Measurements from ENCODE around the gene MGMT. TPM values are rescaled to one million over a fixed set of nuclear protein-coding genes. Genes with fewer than 3 reads are reported as not detected.

Gene MGMT
- total and polyA plus RNA-seq, 2 of the 4 experiments (the other 2 are of a cell fraction), result 11.5 to 17.8 TPM

GRCh38 chr10:129522041-129522585 lies 55.1 kb downstream of the MGMT start:
- TF ChIP-seq RFX5 (IDR thresholded peaks at IDR 0.05; ENCODE audit: low read depth, low read length) (no peak), CTCF (conservative IDR thresholded peaks at IDR 0.05; ENCODE audit: low read depth, low read length) (no peak), SMC3 (IDR thresholded peaks at IDR 0.05; ENCODE audit: low read depth, low read length) (no peak), NFE2L2 (IDR thresholded peaks at IDR 0.05; ENCODE audit: low read depth, low read length) (no peak)
- Histone ChIP-seq H3K4me2 (ENCODE audit: low read depth, low read length) (no peak overlapping the region), H3K9me3 (ENCODE audit: control insufficient read depth, insufficient read depth, low read length) (no peaks in the 10 kb centered on the region), H2AK5ac (ENCODE audit: low read depth, low read length) (no peak overlapping the region), H3K4me1 (ENCODE audit: control insufficient read depth, insufficient read depth, low read length) (peaks cover 2% of the 10 kb centered on the region; the same call in 1 of the 2 replicates), H3K36me3 (ENCODE audit: control insufficient read depth, insufficient read depth, low read length) (no peaks in the 10 kb centered on the region), H3K4ac (ENCODE audit: low read depth, low read length) (no peak overlapping the region), H3K27me3 (ENCODE audit: control insufficient read depth, insufficient read depth, low read length) (no peaks in the 10 kb centered on the region), H3K18ac (ENCODE audit: low read depth, low read length) (no peak overlapping the region), H2BK15ac (ENCODE audit: low read depth, low read length) (no peak overlapping the region), H3K14ac (replicated peaks; ENCODE audit: low read depth, low read length) (no peak overlapping the region), H4K91ac (ENCODE audit: insufficient read depth, low read depth, low read length) (no peak overlapping the region), H3K27ac (ENCODE audit: insufficient read depth, low read length) (no peak overlapping the region), H3K9me1 (ENCODE audit: insufficient read depth, low read length) (no peaks in the 10 kb centered on the region), H3K56ac (ENCODE audit: extremely low read depth, insufficient read depth, low read length) (no peak overlapping the region), H4K20me1 (ENCODE audit: insufficient read depth, low read length) (no peaks in the 10 kb centered on the region), H2BK20ac (ENCODE audit: low read depth, low read length) (no peak overlapping the region), H2AK9ac (replicated peaks; ENCODE audit: low read depth, low read length, poor library complexity) (no peak overlapping the region), H2BK120ac (ENCODE audit: low read depth, low read length) (no peak overlapping the region), H3K23ac (ENCODE audit: low read depth, low read length) (no peak overlapping the region), H4K8ac (ENCODE audit: low read depth in 2 of 2, low read length in 2 of 2) (no peak overlapping the region), H3K4me3 (ENCODE audit: insufficient read depth, low read depth, low read length) (no peak overlapping the region), H2AFZ (replicated peaks; ENCODE audit: low read length, poor library complexity) (no peak overlapping the region), H2BK5ac (ENCODE audit: low read depth, low read length, poor library complexity, severe bottlenecking) (no peak overlapping the region), H3K9ac (ENCODE audit: low read depth, low read length) (no peak overlapping the region), H3K79me1 (ENCODE audit: low read depth in 1 of 2, low read length in 2 of 2) (peaks cover 0 to 11% of the 10 kb centered on the region in 2 experiments; a peak in 1 of 4 replicates), H4K5ac (ENCODE audit: low read depth, low read length) (no peak overlapping the region)
- CTCF ChIA-PET, result no interaction called here
- no TSS peak for BruUV-seq (replicated peaks)
- in situ Hi-C loops (cut with MboI; ENCODE audit: low sequenced_read_pairs), result no loop called here
- 100% methylated on average over 2 of the region's 7 CpGs; no CpG with 5 or more reads in 1 of the 2 experiments for WGBS, 2 experiments (ENCODE audit: extremely low coverage in 2 of 2, insufficient read length in 1 of 2)
- DNase-seq (no peak), ATAC-seq (ENCODE audit: low read depth) (no peak)
- intact Hi-C loops (cut with micrococcal nuclease), result no loop called here
- POLR2A ChIA-PET (ENCODE audit: unreplicated experiment), result no interaction called here
- dilution Hi-C loops (cut with HindIII; ENCODE audit: low sequenced_read_pairs, unreplicated experiment), result no loop called here

All from IMR-90 (cell line).